ENCODE measurements around the gene SFTPD.
"Not testable (repeated sequence)": the region's sequence is repeated elsewhere in the genome, so short reads cannot be mapped to it uniquely, and the experiment has no call there.

The SFTPD gene

GRCh38 chr10:79948976-79949722 lies at the start of gene SFTPD:
Gene SFTPD (minus strand): TSS chr10:79949105. CDS start chr10:79946659, 2,446 bp downstream.
- DNase-seq = no peak

DNA sequence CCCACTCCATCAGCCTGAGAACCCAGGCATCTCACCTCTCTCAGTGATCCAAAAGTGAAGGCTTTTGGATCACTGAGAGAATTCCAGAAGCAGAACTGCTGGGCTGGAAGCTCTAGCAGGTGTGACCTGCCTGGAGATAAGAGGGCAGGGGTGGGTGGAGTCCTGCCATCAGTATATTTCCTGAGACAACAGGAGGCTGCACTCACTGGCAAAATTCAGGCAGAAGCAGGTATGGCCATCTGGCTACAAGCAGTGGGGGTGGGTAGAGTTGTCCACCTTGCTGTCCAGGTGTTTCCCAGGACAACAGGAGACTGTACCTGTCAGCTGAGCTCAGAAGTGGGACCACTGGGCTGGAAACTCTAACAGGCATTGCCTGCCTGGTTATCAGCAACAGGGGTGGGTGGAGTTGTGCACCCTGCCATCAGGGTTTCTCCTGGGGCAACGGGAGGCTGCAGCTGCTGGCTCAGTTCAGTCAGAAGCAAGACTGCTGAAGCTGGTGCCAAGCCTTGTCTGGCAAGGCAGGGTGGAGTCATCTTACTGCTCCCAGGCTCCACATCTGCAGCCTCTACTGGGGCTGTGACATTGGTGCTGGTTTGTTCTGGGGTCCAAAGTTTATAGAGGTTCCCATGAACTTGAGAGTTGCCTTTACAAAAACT lies 47.2 kb upstream of the SFTPD start:
- no peak for DNase-seq

DNA sequence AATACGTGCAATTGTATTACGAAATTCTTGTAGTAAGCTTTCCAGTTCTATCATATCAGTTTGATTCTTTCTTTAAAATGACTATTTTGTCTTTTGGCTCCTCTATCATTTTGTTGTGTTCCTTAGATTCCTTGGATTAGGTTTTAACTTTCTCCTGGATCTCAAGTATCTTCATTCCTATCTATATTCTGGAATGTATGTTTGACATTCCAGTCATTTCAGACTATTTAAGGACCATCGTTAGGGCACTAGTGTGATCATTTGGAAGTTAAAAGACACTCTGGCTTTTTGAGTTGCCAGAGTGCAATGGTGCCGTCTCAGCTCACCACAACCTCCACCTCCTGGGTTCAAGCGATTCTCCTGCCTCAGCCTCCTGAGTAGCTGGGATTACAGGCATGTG lies 45.7 kb upstream of the SFTPD start:
- DNase-seq = no peak

DNA sequence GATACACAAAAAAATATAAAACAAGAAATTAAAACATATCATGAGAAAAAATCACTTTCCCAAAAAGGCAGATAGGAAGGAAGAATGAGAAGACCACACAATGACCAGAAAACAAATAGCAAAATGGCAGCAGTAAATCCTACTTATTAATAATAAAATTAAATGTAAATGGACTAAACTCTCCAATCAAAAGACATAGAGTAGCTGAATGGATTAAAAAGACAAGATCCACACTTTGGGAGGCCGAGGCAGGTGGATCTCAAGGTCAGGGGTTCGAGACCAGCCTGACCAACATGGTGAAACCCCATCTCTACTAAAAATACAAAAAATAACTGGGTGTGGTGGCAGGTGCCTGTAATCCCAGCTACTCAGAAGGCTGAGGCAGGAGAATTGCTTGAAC lies 39.3 kb upstream of the SFTPD start:
- DNase-seq = not testable (repeated sequence)

GRCh38 chr10:79986661-79987060 lies 37.8 kb upstream of the SFTPD start:
- not testable (repeated sequence) for DNase-seq

GRCh38 chr10:79985481-79986072 lies 36.7 kb upstream of the SFTPD start:
- DNase-seq = no peak

DNA sequence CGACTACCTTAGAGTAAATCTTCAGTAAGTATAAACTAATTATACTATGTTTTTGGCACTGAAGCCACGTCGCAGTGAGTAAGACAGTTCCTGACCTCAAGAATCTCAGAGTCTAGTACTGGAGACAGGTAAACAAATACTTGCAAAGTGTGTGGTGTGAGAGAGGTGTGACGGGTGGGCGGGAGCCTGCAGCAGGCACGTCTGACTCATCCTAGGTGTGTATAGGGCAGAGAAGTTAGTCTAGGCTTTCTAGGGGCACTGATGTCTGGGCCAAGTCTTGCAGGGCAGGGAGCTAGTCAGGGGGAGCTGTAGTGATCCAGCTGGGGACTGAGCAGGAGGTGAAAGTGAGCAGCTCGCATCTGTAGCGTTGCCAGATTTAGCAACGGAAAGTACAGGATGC lies 35.9 kb upstream of the SFTPD start:
- no peak for DNase-seq

DNA sequence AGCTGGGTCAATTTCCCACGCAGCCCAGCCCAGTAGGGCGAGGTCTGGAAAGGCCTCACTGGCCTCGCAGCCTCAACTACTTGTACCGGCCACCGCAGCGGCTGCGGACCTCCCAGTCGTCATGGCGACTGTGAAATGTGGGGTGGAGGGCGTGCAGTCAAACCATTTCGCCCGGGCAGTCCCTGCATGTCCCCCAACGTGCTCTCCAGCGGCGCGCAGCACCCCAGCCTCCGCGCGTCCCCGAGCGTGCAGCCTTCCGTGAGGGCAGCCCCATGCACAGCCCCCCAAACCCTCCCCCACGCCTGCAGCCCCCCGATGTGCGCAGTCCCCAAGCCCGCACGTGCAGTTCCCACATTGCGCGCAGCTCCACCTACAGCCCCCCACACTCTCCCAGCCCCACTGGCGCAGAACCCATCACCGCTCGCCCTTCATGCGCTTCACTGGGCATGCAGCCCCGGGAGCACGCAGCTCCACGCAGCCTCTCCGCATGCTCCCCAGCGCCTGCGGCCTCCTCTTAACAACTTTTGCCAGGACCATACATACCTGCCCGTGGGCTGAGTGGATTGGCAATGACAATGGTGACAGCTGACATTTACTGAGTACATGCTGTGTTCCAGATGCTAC lies 34.5 kb upstream of the SFTPD start:
- DNase-seq = no peak

DNA sequence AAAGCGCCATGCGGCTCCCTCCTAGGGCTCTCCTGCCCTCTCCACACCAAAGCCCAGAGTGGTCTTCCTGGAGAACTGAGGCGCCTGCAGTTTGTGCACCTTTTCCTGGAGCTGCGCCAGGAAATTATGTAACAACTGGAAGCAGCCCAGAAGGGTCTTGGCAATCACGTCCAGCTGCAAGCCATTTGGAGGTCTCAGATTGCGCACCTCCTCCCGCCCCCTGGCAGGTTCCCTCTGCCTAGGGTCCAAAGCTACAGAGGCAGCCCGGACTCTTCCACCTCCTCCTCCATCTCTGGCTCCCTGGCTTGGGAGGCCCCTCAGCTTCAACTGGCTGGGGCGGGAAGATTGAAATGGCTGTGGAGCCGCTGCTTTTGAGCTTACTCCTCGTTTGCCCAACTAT lies 34.0 kb upstream of the SFTPD start:
- no peak for DNase-seq

DNA sequence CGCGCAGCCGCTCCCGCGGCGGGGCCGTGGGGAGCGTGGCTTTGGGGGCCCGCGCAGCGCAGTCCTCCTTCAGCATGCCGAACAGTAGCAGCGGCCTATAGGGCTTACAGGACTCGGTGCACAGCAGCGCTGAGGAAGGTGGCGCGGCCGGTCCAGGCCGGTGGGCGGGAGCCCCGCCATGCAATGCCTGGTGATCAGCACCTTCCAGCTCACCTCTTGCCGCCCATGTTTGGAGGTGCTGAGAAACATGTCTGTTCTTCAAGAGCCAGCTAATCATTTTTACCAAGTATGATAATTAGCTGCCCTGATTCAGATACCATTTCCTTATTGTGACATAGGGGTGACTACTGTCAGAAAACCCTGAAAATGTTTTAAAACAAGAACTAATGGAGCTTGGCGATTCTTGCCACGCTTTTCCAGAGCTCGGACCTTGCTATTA lies 33.5 kb upstream of the SFTPD start:
- DNase-seq = no peak

DNA sequence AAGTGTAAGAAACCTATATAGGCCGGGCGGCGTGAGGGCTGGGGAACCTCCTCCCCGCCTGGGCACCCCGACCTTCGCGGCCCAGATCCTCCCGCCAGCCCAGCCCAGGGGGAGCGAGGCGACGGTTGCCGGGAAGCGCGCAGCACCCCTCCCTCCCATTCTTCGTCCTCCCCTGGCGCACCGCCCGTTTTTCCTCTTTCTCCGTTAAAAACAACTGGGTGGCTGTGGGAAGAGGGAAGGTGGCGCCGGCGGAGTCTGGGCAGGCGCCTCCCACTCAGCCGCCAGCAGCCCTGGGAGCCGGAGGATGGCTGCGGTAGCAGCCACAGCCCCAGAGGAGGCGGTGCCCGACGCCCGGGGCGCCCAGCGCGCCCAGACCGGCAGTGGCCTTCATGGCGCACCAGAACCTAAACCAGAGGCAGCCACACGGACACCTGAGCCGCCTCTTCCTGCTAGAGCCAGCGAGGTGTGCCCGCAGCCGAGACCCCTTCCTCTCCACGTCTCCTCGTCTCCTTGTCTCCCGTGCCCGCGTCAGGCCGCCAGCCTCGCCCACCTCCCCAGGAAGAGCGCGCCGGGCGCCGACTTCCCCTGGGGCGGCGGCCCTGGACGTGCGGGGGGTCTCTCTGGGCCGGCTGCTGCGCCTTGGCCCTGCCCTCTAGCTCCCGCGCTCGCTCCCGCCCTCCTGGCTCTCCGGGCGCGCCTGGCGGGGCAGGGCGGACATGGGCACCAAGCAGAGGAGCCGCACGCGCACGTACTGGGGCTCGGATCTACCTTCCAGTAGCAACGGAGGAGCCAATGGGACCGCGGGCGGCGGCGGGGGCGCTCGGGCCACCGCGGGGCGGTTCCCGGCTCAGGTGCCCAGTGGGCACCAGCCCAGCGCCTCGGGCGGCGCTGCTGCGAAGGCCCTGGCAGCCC lies 32.8 kb upstream of the SFTPD start:
- no peak for DNase-seq

GRCh38 chr10:79980711-79981110 lies 31.8 kb upstream of the SFTPD start:
- no peak for DNase-seq

DNA sequence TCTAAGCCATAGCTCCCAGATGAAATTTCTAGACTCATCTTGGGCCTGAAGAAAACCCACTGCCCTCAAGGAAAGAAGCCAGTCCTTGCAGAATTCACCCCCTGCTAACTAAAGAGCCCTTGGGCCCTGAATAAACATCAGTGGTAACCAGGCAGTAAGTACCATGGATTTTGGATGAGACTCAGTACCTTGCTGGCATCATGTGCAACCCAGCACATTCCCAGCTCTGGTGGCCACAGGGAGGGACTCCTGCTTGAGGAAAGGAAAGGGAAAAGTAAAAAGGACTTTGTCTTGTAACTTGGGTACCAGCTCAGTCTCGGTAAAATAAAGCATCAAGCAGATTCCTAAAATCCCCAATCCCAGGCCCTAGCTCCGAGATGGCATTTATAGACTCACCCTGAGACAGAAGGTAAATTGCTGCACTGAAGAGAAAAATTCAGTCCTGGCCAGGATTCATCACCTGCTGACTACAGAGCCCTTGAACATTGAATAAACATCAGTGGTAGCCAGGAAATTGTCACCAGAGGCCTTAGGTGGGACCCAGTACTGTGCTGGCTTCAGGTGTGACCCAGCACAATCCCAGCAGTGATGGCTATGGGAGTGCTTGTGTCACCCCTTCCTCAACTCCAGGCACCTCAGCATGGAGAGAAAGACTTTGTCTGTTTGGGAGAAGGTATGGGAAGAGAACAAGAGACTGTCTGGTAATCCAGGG lies 31.2 kb upstream of the SFTPD start:
- no peak for DNase-seq

DNA sequence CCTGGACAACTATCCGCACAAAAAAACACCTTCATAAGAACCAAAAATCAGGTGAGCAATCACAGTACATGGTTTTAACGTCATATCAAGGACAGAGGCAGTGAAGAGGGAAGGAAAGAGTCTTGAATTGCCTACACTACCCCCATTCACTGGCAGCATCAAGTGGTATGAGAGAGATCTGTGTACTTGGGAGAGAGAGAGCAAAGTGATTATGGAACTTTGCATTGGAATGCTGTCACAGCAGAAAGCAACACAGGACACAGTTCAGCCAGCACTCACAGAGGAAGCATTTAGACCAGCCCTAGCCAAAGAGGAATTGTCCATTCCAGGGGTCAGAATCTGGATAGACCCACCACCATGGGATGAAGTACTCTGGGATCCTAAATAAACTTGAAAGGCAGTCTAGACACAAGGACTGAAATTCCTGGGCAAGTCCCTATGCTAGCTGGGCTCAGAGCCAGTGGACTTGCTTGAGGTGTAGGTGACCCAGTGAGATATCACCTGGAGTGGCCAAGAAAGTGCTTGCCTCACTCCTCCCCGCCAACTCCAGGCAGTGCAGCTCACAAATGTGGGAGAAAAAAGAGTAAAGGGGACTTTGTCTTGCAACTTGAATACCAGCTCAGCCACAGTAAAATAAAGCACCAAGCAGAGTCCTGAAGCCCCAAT lies 30.5 kb upstream of the SFTPD start:
- no peak for DNase-seq

DNA sequence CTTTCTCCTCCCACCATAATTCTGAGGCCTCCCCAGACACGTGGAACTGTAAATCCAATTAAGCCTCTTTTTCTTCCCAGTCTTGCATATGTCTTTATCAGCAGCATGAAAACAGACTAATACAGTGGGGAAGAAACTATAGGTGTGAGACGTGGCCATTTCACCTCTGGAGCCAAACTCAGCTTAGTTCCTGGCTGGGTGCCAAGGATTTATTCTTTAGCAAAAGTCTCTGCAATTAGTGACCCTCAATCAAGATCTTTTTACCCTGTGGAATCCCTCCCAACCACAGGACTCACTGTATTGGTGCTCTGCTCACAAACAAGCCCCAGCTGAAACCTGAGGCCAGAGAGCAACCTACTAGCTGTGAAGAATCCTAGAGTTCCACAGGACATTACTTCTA lies 28.1 kb upstream of the SFTPD start:
- no peak for DNase-seq

DNA sequence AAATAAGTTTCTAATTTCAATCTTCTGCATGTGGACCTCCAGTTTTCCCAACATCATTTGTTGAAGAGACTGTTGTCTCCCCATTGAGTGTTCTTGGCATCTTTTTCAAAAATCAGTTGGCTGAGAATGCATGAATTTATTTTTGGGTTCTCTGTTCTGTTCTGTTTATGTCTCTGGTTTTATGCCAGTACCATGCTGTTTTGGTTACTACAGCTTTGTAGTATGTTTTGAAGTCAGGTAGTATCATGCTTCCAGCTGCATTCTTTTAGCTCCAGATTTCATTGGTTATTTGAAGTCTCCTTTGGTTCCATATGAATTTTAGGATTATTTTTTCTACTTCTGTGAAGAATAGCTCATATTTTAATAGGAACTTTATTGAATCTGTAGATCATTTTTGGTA lies 21.2 kb upstream of the SFTPD start:
- no peak for DNase-seq

DNA sequence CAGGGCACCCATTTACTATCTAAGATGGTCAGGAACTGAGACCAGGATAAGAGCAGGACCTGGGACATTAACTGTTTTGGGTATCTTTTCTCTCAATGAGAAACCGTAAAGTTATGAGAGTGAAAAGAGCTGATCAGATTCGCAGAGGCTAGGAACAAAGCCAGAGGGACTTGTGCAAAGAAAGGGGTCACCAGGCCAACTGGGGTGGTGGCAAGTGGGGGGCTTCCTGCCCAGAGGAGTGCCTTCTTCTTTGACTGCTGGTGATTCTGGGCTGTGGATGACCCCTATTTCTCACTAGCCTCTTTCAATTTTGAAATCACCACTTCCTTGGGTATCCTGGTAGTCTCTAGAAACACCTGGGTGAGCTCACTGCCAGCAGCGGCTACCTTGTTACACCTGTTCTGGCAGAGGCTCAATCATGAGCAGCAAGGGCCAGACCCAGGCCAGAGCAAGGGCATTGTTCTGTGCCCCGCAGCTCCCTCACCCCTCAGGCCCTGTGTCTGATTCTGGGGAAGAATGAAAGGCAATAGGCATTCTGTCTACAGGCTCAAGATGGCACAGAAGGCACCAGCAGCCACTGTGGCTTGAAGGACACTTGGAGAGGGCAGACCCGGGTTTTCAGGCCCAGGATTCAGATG lies 999 bp downstream of the SFTPD start:
- DNase-seq = no peak

DNA sequence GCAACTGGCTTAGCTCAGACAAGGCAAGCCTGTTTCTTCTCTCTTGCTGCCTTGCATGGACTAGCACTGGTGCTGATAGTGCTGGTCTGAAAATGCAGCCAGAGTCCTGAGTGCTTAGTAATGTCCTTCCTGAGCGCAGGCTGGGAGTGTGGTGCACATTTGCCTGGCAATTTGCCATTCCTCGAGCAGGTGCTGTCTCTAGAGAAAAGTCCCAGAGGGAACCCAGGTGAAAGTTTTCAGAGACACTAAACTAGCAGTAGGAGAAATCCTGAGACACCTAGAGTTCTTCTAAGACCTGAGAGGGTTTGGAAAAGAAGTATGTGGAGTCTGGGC lies 1.9 kb downstream of the SFTPD start:
- DNase-seq = no peak

DNA sequence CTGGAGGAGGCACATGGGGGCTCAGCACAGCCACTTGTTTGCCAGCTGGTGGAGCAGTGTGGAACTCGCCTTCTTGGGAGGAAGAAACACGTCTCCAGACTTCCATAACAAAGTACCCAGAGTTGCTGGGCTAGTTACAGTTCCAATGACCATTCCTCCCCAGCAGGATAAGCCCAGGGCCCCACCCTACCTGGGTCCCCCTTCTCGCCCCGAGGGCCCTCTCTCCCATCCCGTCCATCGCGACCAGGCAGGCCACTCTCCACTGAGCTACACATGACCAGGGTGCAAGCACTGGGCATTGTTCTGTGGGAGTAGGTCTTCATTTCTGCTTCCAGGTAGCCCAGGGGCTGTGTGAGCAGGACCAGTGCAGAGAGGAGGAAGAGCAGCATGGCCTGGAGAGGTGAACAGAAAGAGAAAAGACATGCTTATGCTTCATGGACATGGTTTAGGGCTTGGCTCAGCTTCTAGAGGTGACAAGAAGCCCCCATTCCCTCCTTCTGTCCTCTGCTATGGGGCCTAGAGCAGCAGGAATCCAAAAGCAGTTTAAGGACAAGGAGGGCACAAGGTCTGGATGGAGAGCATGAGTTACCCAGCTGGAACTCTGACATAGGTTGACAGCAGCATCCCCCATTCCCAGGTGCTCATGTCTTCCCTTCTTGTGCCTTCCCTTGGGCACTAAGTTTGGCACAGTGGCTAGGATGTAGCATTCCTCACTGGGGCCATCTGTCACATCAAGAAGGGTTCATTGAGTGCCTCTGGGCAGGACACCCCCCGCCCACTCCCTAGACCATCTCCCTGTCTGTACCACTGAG lies 2.4 kb downstream of the SFTPD start:
- no peak for DNase-seq
